GM23338 (cell line): ENCODE results near the gene SRRD. TPM values are rescaled to one million over a fixed set of nuclear protein-coding genes. Genes with fewer than 3 reads are reported as not detected.

Experiments
- JUNB ChIP-seq: IDR thresholded peaks from one replicate; pipeline ENCODE4 v1.6.1; 2016; ENCODE audit warnings: antibody characterized with exemption; ENCODE audit not compliant: unreplicated experiment
- POLR2AphosphoS5 ChIP-seq: IDR thresholded peaks from 2 replicates; pipeline ENCODE4 v1.6.1; 2016; ENCODE audit warnings: antibody characterized with exemption, low read depth
- polyA plus RNA-seq: library from polyadenylated mRNA; unstranded; fragments of >200 nt; fragmentation: Nextera tagmentation; extraction: Ambion mirVana; gene quantifications from 2 replicates; pipeline ENCODE4 v1.2.1, GENCODE V29; 2016
- total RNA-seq: library from RNA; depleted of rRNA; stranded (reverse); fragments of >200 nt; shearing (Covaris generic); gene quantifications from 2 replicates; pipeline ENCODE4 v1.2.3, GENCODE V29; 2014
- TF ChIP-seq, protein P1 (sequence below): fragments of 250-450 bp; sonication (Bioruptor Pico); IDR thresholded peaks from 2 replicates; pipeline ENCODE4 v1.5.0; 2020; ENCODE audit warnings: mild to moderate bottlenecking, moderate library complexity
- TF ChIP-seq, protein P2 (sequence below): IDR thresholded peaks from 2 replicates; pipeline ENCODE4 v1.6.1; 2016; ENCODE audit warnings: antibody characterized with exemption
- TF ChIP-seq, protein P3 (sequence below), 2 experiments: fragments of 200-600 bp in 1 of 2; sonication (generic) in 1 of 2; conservative IDR thresholded peaks; 2 replicates each; pipeline versions ENCODE4 v1.5.1 to v1.6.1; 2016 to 2017; ENCODE audit warnings: antibody characterized with exemption in 2 of 2, low read depth in 2 of 2, mild to moderate bottlenecking in 2 of 2, moderate library complexity in 1 of 2

Gene SRRD
- total and polyA plus RNA-seq, 2 experiments from 2014 or later = 17.8 to 23.2 TPM

DNA sequence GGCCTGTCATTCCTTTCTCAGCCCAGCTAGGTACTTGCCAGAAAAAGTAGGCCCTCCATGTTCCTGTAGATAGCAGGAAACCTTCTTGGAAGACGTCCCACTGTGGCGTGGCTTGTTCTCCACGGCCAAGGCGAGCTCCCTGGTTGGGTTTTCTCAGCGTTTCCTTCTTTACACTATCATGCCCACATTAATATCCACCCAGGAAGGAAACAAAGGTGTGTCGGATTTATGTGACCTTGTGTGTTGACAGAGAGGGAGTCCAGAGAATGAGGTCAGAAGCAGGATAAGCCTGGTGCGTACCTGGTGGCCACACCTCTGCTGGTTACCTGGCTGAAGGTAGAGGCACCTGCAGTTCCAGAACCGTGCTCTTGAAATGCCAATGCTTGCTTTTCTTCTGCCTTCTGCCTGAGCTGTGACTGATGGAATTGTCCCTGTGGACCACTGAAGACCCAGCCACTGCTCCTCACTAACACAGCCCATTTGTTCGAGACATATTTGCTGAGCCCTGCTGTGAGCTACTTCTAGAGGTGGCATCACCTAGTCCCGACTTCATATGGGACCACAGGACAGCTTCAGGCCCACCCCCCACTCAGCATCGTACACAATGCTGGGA lies 46.7 kb upstream of the SRRD start (continued):
- TF ChIP-seq, protein P1, sequence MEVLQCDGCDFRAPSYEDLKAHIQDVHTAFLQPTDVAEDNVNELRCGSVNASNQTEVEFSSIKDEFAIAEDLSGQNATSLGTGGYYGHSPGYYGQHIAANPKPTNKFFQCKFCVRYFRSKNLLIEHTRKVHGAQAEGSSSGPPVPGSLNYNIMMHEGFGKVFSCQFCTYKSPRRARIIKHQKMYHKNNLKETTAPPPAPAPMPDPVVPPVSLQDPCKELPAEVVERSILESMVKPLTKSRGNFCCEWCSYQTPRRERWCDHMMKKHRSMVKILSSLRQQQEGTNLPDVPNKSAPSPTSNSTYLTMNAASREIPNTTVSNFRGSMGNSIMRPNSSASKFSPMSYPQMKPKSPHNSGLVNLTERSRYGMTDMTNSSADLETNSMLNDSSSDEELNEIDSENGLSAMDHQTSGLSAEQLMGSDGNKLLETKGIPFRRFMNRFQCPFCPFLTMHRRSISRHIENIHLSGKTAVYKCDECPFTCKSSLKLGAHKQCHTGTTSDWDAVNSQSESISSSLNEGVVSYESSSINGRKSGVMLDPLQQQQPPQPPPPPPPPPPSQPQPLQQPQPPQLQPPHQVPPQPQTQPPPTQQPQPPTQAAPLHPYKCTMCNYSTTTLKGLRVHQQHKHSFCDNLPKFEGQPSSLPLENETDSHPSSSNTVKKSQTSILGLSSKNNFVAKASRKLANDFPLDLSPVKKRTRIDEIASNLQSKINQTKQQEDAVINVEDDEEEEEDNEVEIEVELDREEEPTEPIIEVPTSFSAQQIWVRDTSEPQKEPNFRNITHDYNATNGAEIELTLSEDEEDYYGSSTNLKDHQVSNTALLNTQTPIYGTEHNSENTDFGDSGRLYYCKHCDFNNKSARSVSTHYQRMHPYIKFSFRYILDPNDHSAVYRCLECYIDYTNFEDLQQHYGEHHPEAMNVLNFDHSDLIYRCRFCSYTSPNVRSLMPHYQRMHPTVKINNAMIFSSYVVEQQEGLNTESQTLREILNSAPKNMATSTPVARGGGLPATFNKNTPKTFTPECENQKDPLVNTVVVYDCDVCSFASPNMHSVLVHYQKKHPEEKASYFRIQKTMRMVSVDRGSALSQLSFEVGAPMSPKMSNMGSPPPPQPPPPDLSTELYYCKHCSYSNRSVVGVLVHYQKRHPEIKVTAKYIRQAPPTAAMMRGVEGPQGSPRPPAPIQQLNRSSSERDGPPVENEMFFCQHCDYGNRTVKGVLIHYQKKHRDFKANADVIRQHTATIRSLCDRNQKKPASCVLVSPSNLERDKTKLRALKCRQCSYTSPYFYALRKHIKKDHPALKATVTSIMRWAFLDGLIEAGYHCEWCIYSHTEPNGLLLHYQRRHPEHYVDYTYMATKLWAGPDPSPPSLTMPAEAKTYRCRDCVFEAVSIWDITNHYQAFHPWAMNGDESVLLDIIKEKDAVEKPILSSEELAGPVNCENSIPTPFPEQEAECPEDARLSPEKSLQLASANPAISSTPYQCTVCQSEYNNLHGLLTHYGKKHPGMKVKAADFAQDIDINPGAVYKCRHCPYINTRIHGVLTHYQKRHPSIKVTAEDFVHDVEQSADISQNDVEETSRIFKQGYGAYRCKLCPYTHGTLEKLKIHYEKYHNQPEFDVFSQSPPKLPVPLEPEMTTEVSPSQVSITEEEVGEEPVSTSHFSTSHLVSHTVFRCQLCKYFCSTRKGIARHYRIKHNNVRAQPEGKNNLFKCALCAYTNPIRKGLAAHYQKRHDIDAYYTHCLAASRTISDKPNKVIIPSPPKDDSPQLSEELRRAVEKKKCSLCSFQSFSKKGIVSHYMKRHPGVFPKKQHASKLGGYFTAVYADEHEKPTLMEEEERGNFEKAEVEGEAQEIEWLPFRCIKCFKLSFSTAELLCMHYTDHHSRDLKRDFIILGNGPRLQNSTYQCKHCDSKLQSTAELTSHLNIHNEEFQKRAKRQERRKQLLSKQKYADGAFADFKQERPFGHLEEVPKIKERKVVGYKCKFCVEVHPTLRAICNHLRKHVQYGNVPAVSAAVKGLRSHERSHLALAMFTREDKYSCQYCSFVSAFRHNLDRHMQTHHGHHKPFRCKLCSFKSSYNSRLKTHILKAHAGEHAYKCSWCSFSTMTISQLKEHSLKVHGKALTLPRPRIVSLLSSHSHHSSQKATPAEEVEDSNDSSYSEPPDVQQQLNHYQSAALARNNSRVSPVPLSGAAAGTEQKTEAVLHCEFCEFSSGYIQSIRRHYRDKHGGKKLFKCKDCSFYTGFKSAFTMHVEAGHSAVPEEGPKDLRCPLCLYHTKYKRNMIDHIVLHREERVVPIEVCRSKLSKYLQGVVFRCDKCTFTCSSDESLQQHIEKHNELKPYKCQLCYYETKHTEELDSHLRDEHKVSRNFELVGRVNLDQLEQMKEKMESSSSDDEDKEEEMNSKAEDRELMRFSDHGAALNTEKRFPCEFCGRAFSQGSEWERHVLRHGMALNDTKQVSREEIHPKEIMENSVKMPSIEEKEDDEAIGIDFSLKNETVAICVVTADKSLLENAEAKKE (CRISPR knock-in tag) = no peak
- no peak for TF ChIP-seq JUNB
- TF ChIP-seq, protein P2, sequence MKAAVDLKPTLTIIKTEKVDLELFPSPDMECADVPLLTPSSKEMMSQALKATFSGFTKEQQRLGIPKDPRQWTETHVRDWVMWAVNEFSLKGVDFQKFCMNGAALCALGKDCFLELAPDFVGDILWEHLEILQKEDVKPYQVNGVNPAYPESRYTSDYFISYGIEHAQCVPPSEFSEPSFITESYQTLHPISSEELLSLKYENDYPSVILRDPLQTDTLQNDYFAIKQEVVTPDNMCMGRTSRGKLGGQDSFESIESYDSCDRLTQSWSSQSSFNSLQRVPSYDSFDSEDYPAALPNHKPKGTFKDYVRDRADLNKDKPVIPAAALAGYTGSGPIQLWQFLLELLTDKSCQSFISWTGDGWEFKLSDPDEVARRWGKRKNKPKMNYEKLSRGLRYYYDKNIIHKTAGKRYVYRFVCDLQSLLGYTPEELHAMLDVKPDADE = no peak
- TF ChIP-seq, protein P3, sequence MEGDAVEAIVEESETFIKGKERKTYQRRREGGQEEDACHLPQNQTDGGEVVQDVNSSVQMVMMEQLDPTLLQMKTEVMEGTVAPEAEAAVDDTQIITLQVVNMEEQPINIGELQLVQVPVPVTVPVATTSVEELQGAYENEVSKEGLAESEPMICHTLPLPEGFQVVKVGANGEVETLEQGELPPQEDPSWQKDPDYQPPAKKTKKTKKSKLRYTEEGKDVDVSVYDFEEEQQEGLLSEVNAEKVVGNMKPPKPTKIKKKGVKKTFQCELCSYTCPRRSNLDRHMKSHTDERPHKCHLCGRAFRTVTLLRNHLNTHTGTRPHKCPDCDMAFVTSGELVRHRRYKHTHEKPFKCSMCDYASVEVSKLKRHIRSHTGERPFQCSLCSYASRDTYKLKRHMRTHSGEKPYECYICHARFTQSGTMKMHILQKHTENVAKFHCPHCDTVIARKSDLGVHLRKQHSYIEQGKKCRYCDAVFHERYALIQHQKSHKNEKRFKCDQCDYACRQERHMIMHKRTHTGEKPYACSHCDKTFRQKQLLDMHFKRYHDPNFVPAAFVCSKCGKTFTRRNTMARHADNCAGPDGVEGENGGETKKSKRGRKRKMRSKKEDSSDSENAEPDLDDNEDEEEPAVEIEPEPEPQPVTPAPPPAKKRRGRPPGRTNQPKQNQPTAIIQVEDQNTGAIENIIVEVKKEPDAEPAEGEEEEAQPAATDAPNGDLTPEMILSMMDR (conservative IDR thresholded peaks at IDR 0.05; ENCODE audit: low read depth in 2 of 2) = no peak
- TF ChIP-seq POLR2AphosphoS5 = no peak
